Hepatocyte (in vitro differentiated cells): ENCODE measurements around the gene SPINK7. TPM values are rescaled to one million over a fixed set of nuclear protein-coding genes. Genes with fewer than 3 reads are reported as not detected.
A peak's percentile ranks its signal among the peaks of the same experiment; 100 is the strongest.

Experiments used
- DNase-seq: peaks from one replicate; pipeline ENCODE4 v3.0.0-alpha.2; 2016; ENCODE audit warnings: low spot score
- H2AFZ ChIP-seq: fragments of 200-600 bp; sonication (generic); 2 replicates; pipeline ENCODE4 v1.6.0; 2016; ENCODE audit warnings: antibody characterized with exemption, mild to moderate bottlenecking
- H3K27ac ChIP-seq: fragments of 200-600 bp; sonication (generic); 2 replicates; pipeline ENCODE4 v1.5.1; 2016; ENCODE audit warnings: mild to moderate bottlenecking
- H3K27me3 ChIP-seq: fragments of 200-600 bp; sonication (generic); 2 replicates; pipeline ENCODE4 v1.6.1; 2016
- H3K36me3 ChIP-seq: fragments of 200-600 bp; sonication (generic); replicated peaks from 2 replicates; pipeline ENCODE4 v1.5.1; 2016; ENCODE audit warnings: low read depth; ENCODE audit not compliant: insufficient read depth
- H3K4me1 ChIP-seq: fragments of 200-600 bp; sonication (generic); 2 replicates; pipeline ENCODE4 v1.5.1; 2016; ENCODE audit warnings: mild to moderate bottlenecking, moderate library complexity; ENCODE audit not compliant: insufficient read depth
- H3K4me2 ChIP-seq: fragments of 200-600 bp; sonication (generic); 2 replicates; pipeline ENCODE4 v1.6.0; 2016
- H3K4me3 ChIP-seq: fragments of 200-600 bp; sonication (generic); 2 replicates; pipeline ENCODE4 v1.5.1; 2016; ENCODE audit warnings: mild to moderate bottlenecking
- H3K79me2 ChIP-seq: fragments of 200-600 bp; sonication (generic); 2 replicates; pipeline ENCODE4 v1.6.0; 2017; ENCODE audit warnings: mild to moderate bottlenecking
- H3K9me2 ChIP-seq: fragments of 200-600 bp; sonication (generic); replicated peaks from 2 replicates; pipeline ENCODE4 v1.6.0; 2017; ENCODE audit warnings: mild to moderate bottlenecking; ENCODE audit not compliant: insufficient read depth
- H3K9me3 ChIP-seq: fragments of 200-600 bp; sonication (generic); 2 replicates; pipeline ENCODE4 v1.5.1; 2016; ENCODE audit warnings: low read depth, mild to moderate bottlenecking
- H4K20me1 ChIP-seq: fragments of 200-600 bp; sonication (generic); 2 replicates; pipeline ENCODE4 v1.6.0; 2016; ENCODE audit warnings: mild to moderate bottlenecking; ENCODE audit not compliant: insufficient read depth, poor library complexity, severe bottlenecking
- CTCF ChIP-seq: fragments of 200-600 bp; sonication (generic); IDR thresholded peaks from 2 replicates; pipeline ENCODE4 v1.5.1; 2016; ENCODE audit warnings: antibody characterized with exemption, mild to moderate bottlenecking; ENCODE audit not compliant: poor library complexity
- EZH2 ChIP-seq: fragments of 200-600 bp; sonication (generic); IDR thresholded peaks from 2 replicates; pipeline ENCODE4 v1.6.1; 2016; ENCODE audit warnings: antibody characterized with exemption, mild to moderate bottlenecking, borderline replicate concordance
- EZH2phosphoT487 ChIP-seq: fragments of 200-600 bp; sonication (generic); IDR thresholded peaks from one replicate; pipeline ENCODE4 v1.6.1; 2018; ENCODE audit warnings: antibody characterized with exemption, mild to moderate bottlenecking, low read depth, moderate library complexity; ENCODE audit not compliant: unreplicated experiment, severe bottlenecking
- WGBS: methylation state at CpG from one replicate; pipeline ENCODE4 v1.1.6; 2016; ENCODE audit warnings: low lambda C conversion rate; ENCODE audit errors: missing lambda C conversion rate; 5-methylcytosine and 5-hydroxymethylcytosine counted together
- polyA plus RNA-seq: library from polyadenylated mRNA; unstranded; fragments of >200 nt; fragmentation: Nextera tagmentation; extraction: Ambion mirVana; gene quantifications from 2 replicates; pipeline ENCODE4 v1.2.1, GENCODE V29; 2016
- total RNA-seq: library from RNA; depleted of rRNA; stranded (reverse); fragments of >200 nt; gene quantifications from 2 replicates; pipeline ENCODE4 v1.2.3, GENCODE V29; 2014

SPINK7 gene
- total and polyA plus RNA-seq, 2 experiments from 2014 or later = not detected

GRCh38 chr5:148343603-148344487 is 31.6 kb downstream of the SPINK7 start:
- Histone ChIP-seq H3K9me3 (no peaks in the 10 kb centered on the region), H2AFZ (no peak overlapping the region), H3K4me3 (no peak overlapping the region), H3K27ac (peak overlapping the region; percentile 42), H3K36me3 (no peaks in the 10 kb centered on the region), H3K27me3 (no peaks in the 10 kb centered on the region), H3K79me2 (no peaks in the 10 kb centered on the region), H3K9me2 (no peaks in the 10 kb centered on the region), H3K4me1 (no peaks in the 10 kb centered on the region), H4K20me1 (no peaks in the 10 kb centered on the region), H3K4me2 (no peak overlapping the region)
- WGBS = 84% methylated on average over 7 of the region's 7 CpGs
- DNase-seq = no peak
- TF ChIP-seq CTCF = no peak
- no peak for TF ChIP-seq EZH2
- TF ChIP-seq EZH2phosphoT487 = no peak

- Histone ChIP-seq H3K4me2 (no peak overlapping the region), H3K27ac (no peak overlapping the region), H3K4me1 (no peaks in the 10 kb centered on the region), H4K20me1 (no peaks in the 10 kb centered on the region), H2AFZ (no peak overlapping the region), H3K9me3 (no peaks in the 10 kb centered on the region), H3K36me3 (no peaks in the 10 kb centered on the region), H3K9me2 (no peaks in the 10 kb centered on the region), H3K79me2 (no peaks in the 10 kb centered on the region), H3K27me3 (no peaks in the 10 kb centered on the region), H3K4me3 (no peak overlapping the region)
- TF ChIP-seq CTCF (no peak), EZH2phosphoT487 (no peak), EZH2 (no peak)
- no peak for DNase-seq
- WGBS = 93% methylated on average over 1 of the region's 1 CpG
Measured at GRCh38 chr5:148347706-148348105, 35.5 kb downstream of the SPINK7 start.

- Histone ChIP-seq H3K36me3 (no peaks in the 10 kb centered on the region), H2AFZ (no peak overlapping the region), H3K9me3 (no peaks in the 10 kb centered on the region), H3K4me2 (no peak overlapping the region), H3K4me1 (no peaks in the 10 kb centered on the region), H4K20me1 (no peaks in the 10 kb centered on the region), H3K9me2 (no peaks in the 10 kb centered on the region), H3K79me2 (no peaks in the 10 kb centered on the region), H3K27me3 (no peaks in the 10 kb centered on the region), H3K27ac (no peak overlapping the region), H3K4me3 (no peak overlapping the region)
- no peak for DNase-seq
- 97% methylated on average over 1 of the region's 1 CpG for WGBS
- no peak for TF ChIP-seq CTCF
- TF ChIP-seq EZH2phosphoT487 = no peak
- no peak for TF ChIP-seq EZH2
Measured at GRCh38 chr5:148352696-148353095, 40.5 kb downstream of the SPINK7 start.
